ENCODE results near the gene FBXO21.
"Not testable (repeated sequence)": the region's sequence is repeated elsewhere in the genome, so short reads cannot be mapped to it uniquely, and the experiment has no call there.

The FBXO21 gene

GRCh38 chr12:117134721-117135120 lies 55.5 kb downstream of the FBXO21 start:
- no peak for DNase-seq (ENCODE audit: low read depth)

GRCh38 chr12:117134059-117134458 lies 56.2 kb downstream of the FBXO21 start:
- DNase-seq (ENCODE audit: low read depth) = peak; percentile 44

- no peak for DNase-seq (ENCODE audit: low read depth)
These were observed 59.5 kb downstream of the FBXO21 start for GRCh38 chr12:117130801-117131200.

GRCh38 chr12:117129391-117129790 lies 60.9 kb downstream of the FBXO21 start:
- DNase-seq (ENCODE audit: low read depth) = no peak

GRCh38 chr12:117127933-117128823 lies 62.1 kb downstream of the FBXO21 start:
- no peak for DNase-seq (ENCODE audit: low read depth)

GRCh38 chr12:117126335-117126734 lies 63.9 kb downstream of the FBXO21 start:
- DNase-seq (ENCODE audit: low read depth) = no peak

- no peak for DNase-seq (ENCODE audit: low read depth)
These were observed 64.5 kb downstream of the FBXO21 start for GRCh38 chr12:117125767-117126166.

GRCh38 chr12:117125272-117125613 lies 65.0 kb downstream of the FBXO21 start:
- peak; percentile 44 for DNase-seq (ENCODE audit: low read depth)

GRCh38 chr12:117124421-117125271 lies 65.6 kb downstream of the FBXO21 start:
- peak; percentile 5 for DNase-seq (ENCODE audit: low read depth)

GRCh38 chr12:117121441-117121840 lies 68.8 kb downstream of the FBXO21 start:
- DNase-seq (ENCODE audit: low read depth) = no peak

GRCh38 chr12:117120787-117121186 lies 69.5 kb downstream of the FBXO21 start:
- no peak for DNase-seq (ENCODE audit: low read depth)

- peak; percentile 35 for DNase-seq (ENCODE audit: low read depth)
These were observed 70.6 kb downstream of the FBXO21 start for GRCh38 chr12:117119592-117120198.

- DNase-seq (ENCODE audit: low read depth) = no peak
These were observed 71.3 kb downstream of the FBXO21 start for GRCh38 chr12:117118838-117119591.

GRCh38 chr12:117114784-117115183 lies 75.5 kb downstream of the FBXO21 start:
- DNase-seq (ENCODE audit: low read depth) = no peak

GRCh38 chr12:117113231-117113630 lies 77.0 kb downstream of the FBXO21 start:
- DNase-seq (ENCODE audit: low read depth) = no peak

- DNase-seq (ENCODE audit: low read depth) = no peak
These were observed 78.3 kb downstream of the FBXO21 start for GRCh38 chr12:117111821-117112595.

- no peak for DNase-seq (ENCODE audit: low read depth)
These were observed 78.9 kb downstream of the FBXO21 start for GRCh38 chr12:117111386-117111785.

- no peak for DNase-seq (ENCODE audit: low read depth)
These were observed 80.2 kb downstream of the FBXO21 start for GRCh38 chr12:117109943-117110635.

GRCh38 chr12:117105902-117106301 lies 84.4 kb downstream of the FBXO21 start:
- no peak for DNase-seq (ENCODE audit: low read depth)

- not testable (repeated sequence) for DNase-seq (ENCODE audit: low read depth)
These were observed 86.3 kb downstream of the FBXO21 start for GRCh38 chr12:117104003-117104402.
